ENCODE data around the gene CDKL1.

The CDKL1 gene

GRCh38 chr14:50396631-50397389 is at the start of gene CDKL1:
CDKL1 (minus strand) TSS chr14:50396881; CDS start chr14:50395868, 1,013 bp downstream.
- DNase-seq, result peak; percentile 48

GRCh38 chr14:50434528-50434927 is 37.8 kb upstream of the CDKL1 start:
- DNase-seq, result no peak

- no peak for DNase-seq
These were observed 35.5 kb upstream of the CDKL1 start for GRCh38 chr14:50432131-50432530.

GRCh38 chr14:50425816-50426215 is 29.1 kb upstream of the CDKL1 start:
- no peak for DNase-seq

- DNase-seq, result no peak
These were observed 28.4 kb upstream of the CDKL1 start for GRCh38 chr14:50425105-50425504.

- DNase-seq, result no peak
These were observed 26.8 kb upstream of the CDKL1 start for GRCh38 chr14:50423529-50423928.

- no peak for DNase-seq
These were observed 24.8 kb upstream of the CDKL1 start for GRCh38 chr14:50421499-50421898.

GRCh38 chr14:50417853-50418252 is 21.2 kb upstream of the CDKL1 start:
- no peak for DNase-seq

GRCh38 chr14:50410921-50411320 is 14.2 kb upstream of the CDKL1 start:
- DNase-seq, result no peak

- DNase-seq, result no peak
These were observed 13.4 kb upstream of the CDKL1 start for GRCh38 chr14:50410071-50410470.

GRCh38 chr14:50407111-50407812 is 10.6 kb upstream of the CDKL1 start:
- no peak for DNase-seq

GRCh38 chr14:50403419-50403818 is 6.7 kb upstream of the CDKL1 start:
- DNase-seq, result no peak

- no peak for DNase-seq
These were observed 6.3 kb upstream of the CDKL1 start for GRCh38 chr14:50402965-50403364.

GRCh38 chr14:50400461-50400860 is 3.8 kb upstream of the CDKL1 start:
- DNase-seq, result no peak

- DNase-seq, result no peak
These were observed 2.8 kb upstream of the CDKL1 start for GRCh38 chr14:50399251-50400032.

- no peak for DNase-seq
These were observed 1.5 kb upstream of the CDKL1 start for GRCh38 chr14:50398189-50398580.

- no peak for DNase-seq
These were observed 908 bp upstream of the CDKL1 start for GRCh38 chr14:50397390-50398188.

- no peak for DNase-seq
These were observed 1.2 kb downstream of the CDKL1 start for GRCh38 chr14:50395448-50395847.

- DNase-seq, result no peak
These were observed 2.0 kb downstream of the CDKL1 start for GRCh38 chr14:50394713-50395112.

- DNase-seq, result no peak
These were observed 6.8 kb downstream of the CDKL1 start for GRCh38 chr14:50389668-50390441.

- DNase-seq, result no peak
These were observed 8.3 kb downstream of the CDKL1 start for GRCh38 chr14:50388256-50388931.
